Measurements from ENCODE around the gene PEPD. TPM values are rescaled to one million over a fixed set of nuclear protein-coding genes. Genes with fewer than 3 reads are reported as not detected.

Gene PEPD
- polyA plus RNA-seq, 1 donor from 2014 or later: 43.9 TPM

GRCh38 chr19:33554821-33555220 lies 33.2 kb upstream of the PEPD start:
- H3K4me3 ChIP-seq (ENCODE audit: low read length): no peak overlapping the region
- no peaks in the 10 kb centered on the region for H3K36me3 ChIP-seq (ENCODE audit: insufficient read depth, low read length)
- H3K27me3 ChIP-seq (ENCODE audit: insufficient read depth, low read depth, low read length): no peaks in the 10 kb centered on the region
- H3K27ac ChIP-seq (ENCODE audit: low read length): no peak overlapping the region
- H3K9me3 ChIP-seq (ENCODE audit: low read length): no peaks in the 10 kb centered on the region
- no peaks in the 10 kb centered on the region for H4K20me1 ChIP-seq (ENCODE audit: insufficient read depth)
- no peak overlapping the region for H2AFZ ChIP-seq (ENCODE audit: low read depth, low read length)
- no peaks in the 10 kb centered on the region for H3K9me2 ChIP-seq (ENCODE audit: insufficient read depth, low read length)
- H3K79me2 ChIP-seq (replicated peaks; ENCODE audit: insufficient read depth, low read length): no peaks in the 10 kb centered on the region
- no peak for TF ChIP-seq RAD21 (conservative IDR thresholded peaks at IDR 0.05)
- no peak for TF ChIP-seq MXI1 (conservative IDR thresholded peaks at IDR 0.05; ENCODE audit: poor library complexity, severe bottlenecking)
- no peak for TF ChIP-seq EP300 (conservative IDR thresholded peaks at IDR 0.05; ENCODE audit: poor library complexity, severe bottlenecking)
- no peak for TF ChIP-seq EZH2 (IDR thresholded peaks at IDR 0.05; ENCODE audit: borderline replicate concordance, insufficient read depth, low read length, poor library complexity, severe bottlenecking)
- TF ChIP-seq, protein P1, sequence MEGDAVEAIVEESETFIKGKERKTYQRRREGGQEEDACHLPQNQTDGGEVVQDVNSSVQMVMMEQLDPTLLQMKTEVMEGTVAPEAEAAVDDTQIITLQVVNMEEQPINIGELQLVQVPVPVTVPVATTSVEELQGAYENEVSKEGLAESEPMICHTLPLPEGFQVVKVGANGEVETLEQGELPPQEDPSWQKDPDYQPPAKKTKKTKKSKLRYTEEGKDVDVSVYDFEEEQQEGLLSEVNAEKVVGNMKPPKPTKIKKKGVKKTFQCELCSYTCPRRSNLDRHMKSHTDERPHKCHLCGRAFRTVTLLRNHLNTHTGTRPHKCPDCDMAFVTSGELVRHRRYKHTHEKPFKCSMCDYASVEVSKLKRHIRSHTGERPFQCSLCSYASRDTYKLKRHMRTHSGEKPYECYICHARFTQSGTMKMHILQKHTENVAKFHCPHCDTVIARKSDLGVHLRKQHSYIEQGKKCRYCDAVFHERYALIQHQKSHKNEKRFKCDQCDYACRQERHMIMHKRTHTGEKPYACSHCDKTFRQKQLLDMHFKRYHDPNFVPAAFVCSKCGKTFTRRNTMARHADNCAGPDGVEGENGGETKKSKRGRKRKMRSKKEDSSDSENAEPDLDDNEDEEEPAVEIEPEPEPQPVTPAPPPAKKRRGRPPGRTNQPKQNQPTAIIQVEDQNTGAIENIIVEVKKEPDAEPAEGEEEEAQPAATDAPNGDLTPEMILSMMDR (IDR thresholded peaks at IDR 0.05; ENCODE audit: poor library complexity, severe bottlenecking): no peak
- TF ChIP-seq POLR2AphosphoS5 (IDR thresholded peaks at IDR 0.05): no peak
- no peak for TF ChIP-seq TAF1 (IDR thresholded peaks at IDR 0.05; ENCODE audit: low read depth)
- no peak for TF ChIP-seq SMC3 (conservative IDR thresholded peaks at IDR 0.05; ENCODE audit: poor library complexity)
- TF ChIP-seq, protein P2, sequence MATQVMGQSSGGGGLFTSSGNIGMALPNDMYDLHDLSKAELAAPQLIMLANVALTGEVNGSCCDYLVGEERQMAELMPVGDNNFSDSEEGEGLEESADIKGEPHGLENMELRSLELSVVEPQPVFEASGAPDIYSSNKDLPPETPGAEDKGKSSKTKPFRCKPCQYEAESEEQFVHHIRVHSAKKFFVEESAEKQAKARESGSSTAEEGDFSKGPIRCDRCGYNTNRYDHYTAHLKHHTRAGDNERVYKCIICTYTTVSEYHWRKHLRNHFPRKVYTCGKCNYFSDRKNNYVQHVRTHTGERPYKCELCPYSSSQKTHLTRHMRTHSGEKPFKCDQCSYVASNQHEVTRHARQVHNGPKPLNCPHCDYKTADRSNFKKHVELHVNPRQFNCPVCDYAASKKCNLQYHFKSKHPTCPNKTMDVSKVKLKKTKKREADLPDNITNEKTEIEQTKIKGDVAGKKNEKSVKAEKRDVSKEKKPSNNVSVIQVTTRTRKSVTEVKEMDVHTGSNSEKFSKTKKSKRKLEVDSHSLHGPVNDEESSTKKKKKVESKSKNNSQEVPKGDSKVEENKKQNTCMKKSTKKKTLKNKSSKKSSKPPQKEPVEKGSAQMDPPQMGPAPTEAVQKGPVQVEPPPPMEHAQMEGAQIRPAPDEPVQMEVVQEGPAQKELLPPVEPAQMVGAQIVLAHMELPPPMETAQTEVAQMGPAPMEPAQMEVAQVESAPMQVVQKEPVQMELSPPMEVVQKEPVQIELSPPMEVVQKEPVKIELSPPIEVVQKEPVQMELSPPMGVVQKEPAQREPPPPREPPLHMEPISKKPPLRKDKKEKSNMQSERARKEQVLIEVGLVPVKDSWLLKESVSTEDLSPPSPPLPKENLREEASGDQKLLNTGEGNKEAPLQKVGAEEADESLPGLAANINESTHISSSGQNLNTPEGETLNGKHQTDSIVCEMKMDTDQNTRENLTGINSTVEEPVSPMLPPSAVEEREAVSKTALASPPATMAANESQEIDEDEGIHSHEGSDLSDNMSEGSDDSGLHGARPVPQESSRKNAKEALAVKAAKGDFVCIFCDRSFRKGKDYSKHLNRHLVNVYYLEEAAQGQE (IDR thresholded peaks at IDR 0.05; ENCODE audit: borderline replicate concordance): no peak
- no peak overlapping the region for H3K4me2 ChIP-seq (ENCODE audit: low read length)
- no peaks in the 10 kb centered on the region for H3F3A ChIP-seq (ENCODE audit: insufficient read depth, low read length, poor library complexity, severe bottlenecking)
- H3K9ac ChIP-seq (ENCODE audit: low read length): no peak overlapping the region

DNA sequence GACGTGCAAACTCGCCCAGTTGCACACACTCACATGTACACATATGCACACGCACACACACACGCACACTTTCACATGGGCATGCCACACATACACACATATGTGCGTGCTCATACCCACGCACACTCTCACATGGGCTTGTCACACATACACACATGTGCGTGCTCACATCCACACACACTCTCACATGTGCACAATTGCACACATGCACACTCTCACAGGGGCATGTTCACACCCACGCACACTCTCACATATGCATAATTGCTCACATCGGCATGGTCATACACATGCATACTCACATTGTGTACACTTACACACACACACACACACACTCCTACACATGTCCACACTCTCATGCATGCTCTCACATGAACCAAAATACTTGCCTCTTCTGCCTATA lies 32.8 kb upstream of the PEPD start:
- Histone ChIP-seq H3F3A (ENCODE audit: insufficient read depth, low read length, poor library complexity, severe bottlenecking) (no peaks in the 10 kb centered on the region), H3K79me2 (replicated peaks; ENCODE audit: insufficient read depth, low read length) (no peaks in the 10 kb centered on the region), H3K9me3 (ENCODE audit: low read length) (no peaks in the 10 kb centered on the region), H2AFZ (ENCODE audit: low read depth, low read length) (no peak overlapping the region), H3K4me2 (ENCODE audit: low read length) (no peak overlapping the region), H3K9ac (ENCODE audit: low read length) (no peak overlapping the region), H3K27me3 (ENCODE audit: insufficient read depth, low read depth, low read length) (no peaks in the 10 kb centered on the region), H3K4me3 (ENCODE audit: low read length) (no peak overlapping the region), H3K9me2 (ENCODE audit: insufficient read depth, low read length) (no peaks in the 10 kb centered on the region), H4K20me1 (ENCODE audit: insufficient read depth) (no peaks in the 10 kb centered on the region), H3K27ac (ENCODE audit: low read length) (no peak overlapping the region), H3K36me3 (ENCODE audit: insufficient read depth, low read length) (no peaks in the 10 kb centered on the region)
- TF ChIP-seq, protein P2 (IDR thresholded peaks at IDR 0.05; ENCODE audit: borderline replicate concordance): no peak
- TF ChIP-seq RAD21 (conservative IDR thresholded peaks at IDR 0.05): no peak
- no peak for TF ChIP-seq EP300 (conservative IDR thresholded peaks at IDR 0.05; ENCODE audit: poor library complexity, severe bottlenecking)
- TF ChIP-seq MXI1 (conservative IDR thresholded peaks at IDR 0.05; ENCODE audit: poor library complexity, severe bottlenecking): no peak
- no peak for TF ChIP-seq SMC3 (conservative IDR thresholded peaks at IDR 0.05; ENCODE audit: poor library complexity)
- no peak for TF ChIP-seq EZH2 (IDR thresholded peaks at IDR 0.05; ENCODE audit: borderline replicate concordance, insufficient read depth, low read length, poor library complexity, severe bottlenecking)
- TF ChIP-seq, protein P1 (IDR thresholded peaks at IDR 0.05; ENCODE audit: poor library complexity, severe bottlenecking): no peak
- no peak for TF ChIP-seq POLR2AphosphoS5 (IDR thresholded peaks at IDR 0.05)
- TF ChIP-seq TAF1 (IDR thresholded peaks at IDR 0.05; ENCODE audit: low read depth): no peak
